HT1080 (cell line): ENCODE results near the gene ENC1. TPM values are rescaled to one million over a fixed set of nuclear protein-coding genes. Genes with fewer than 3 reads are reported as not detected.

Experiments
- DNase-seq: peaks from one replicate; pipeline ENCODE4 v3.0.0-alpha.2; 2015; ENCODE audit warnings: low read depth
- total RNA-seq: library from RNA; depleted of rRNA; stranded (reverse); fragments of >200 nt; shearing (Covaris generic); gene quantifications from 2 replicates; pipeline ENCODE4 v1.2.3, GENCODE V29; 2014

Gene ENC1
- total RNA-seq, 1 experiment from 2014 or later, result 72.0 TPM

GRCh38 chr5:74659172-74659571, 18.6 kb upstream of the ENC1 start:
- no peak for DNase-seq

- DNase-seq, result no peak
Observed at GRCh38 chr5:74657165-74657564, 16.6 kb upstream of the ENC1 start.

- DNase-seq, result no peak
Observed at GRCh38 chr5:74655716-74656115, 15.2 kb upstream of the ENC1 start.

- DNase-seq, result no peak
Observed at GRCh38 chr5:74655206-74655605, 14.7 kb upstream of the ENC1 start.

- no peak for DNase-seq
Observed at GRCh38 chr5:74653991-74654390, 13.5 kb upstream of the ENC1 start.

- no peak for DNase-seq
Observed at GRCh38 chr5:74652576-74652975, 12.0 kb upstream of the ENC1 start.

- no peak for DNase-seq
Observed at GRCh38 chr5:74651710-74652109, 11.2 kb upstream of the ENC1 start.

GRCh38 chr5:74649421-74649973, 9.0 kb upstream of the ENC1 start:
- DNase-seq, result no peak

- peak; percentile 65 for DNase-seq
Observed at GRCh38 chr5:74648835-74649293, 8.3 kb upstream of the ENC1 start.

- no peak for DNase-seq
Observed at GRCh38 chr5:74647096-74647495, 6.6 kb upstream of the ENC1 start.

GRCh38 chr5:74643111-74643562, 2.6 kb upstream of the ENC1 start:
- peak; percentile 95 for DNase-seq

- DNase-seq, result no peak
Observed at GRCh38 chr5:74642543-74642863, 2.0 kb upstream of the ENC1 start.

GRCh38 chr5:74641735-74642542, 1.4 kb upstream of the ENC1 start:
- peak; percentile 60 for DNase-seq

GRCh38 chr5:74640954-74641734, 616 bp upstream of the ENC1 start:
- no peak for DNase-seq

GRCh38 chr5:74639807-74640449, 600 bp downstream of the ENC1 start:
- DNase-seq, result no peak

- peak; percentile 54 for DNase-seq
Observed at GRCh38 chr5:74638970-74639806, 1.3 kb downstream of the ENC1 start.

- DNase-seq, result no peak
Observed at GRCh38 chr5:74638544-74638969, 2.0 kb downstream of the ENC1 start.

GRCh38 chr5:74636552-74636951, 4.0 kb downstream of the ENC1 start:
- no peak for DNase-seq

GRCh38 chr5:74636149-74636548, 4.4 kb downstream of the ENC1 start:
- DNase-seq, result no peak

- DNase-seq, result no peak
Observed at GRCh38 chr5:74634611-74635286, 5.8 kb downstream of the ENC1 start.
